ENCODE measurements around the gene MYADML2.
"Not testable (repeated sequence)": the region's sequence is repeated elsewhere in the genome, so short reads cannot be mapped to it uniquely, and the experiment has no call there.

Gene MYADML2
- 0 reads per million in 2 experiments for total RNA-seq

GRCh38 chr17:81947189-81947588 lies at the start of gene MYADML2:
TSS of gene MYADML2 (minus strand) at chr17:81947233. CDS start at chr17:81941741, 5,492 bp downstream.
- DNase-seq (ENCODE audit: low read depth), result no peak

GRCh38 chr17:81996232-81996756 lies 49.3 kb upstream of the MYADML2 start:
- DNase-seq (ENCODE audit: low read depth), result no peak

- DNase-seq (ENCODE audit: low read depth), result no peak
These were observed 48.6 kb upstream of the MYADML2 start for GRCh38 chr17:81995463-81996231.

GRCh38 chr17:81994593-81995462 lies 47.8 kb upstream of the MYADML2 start:
- no peak for DNase-seq (ENCODE audit: low read depth)

- DNase-seq (ENCODE audit: low read depth), result no peak
These were observed 46.9 kb upstream of the MYADML2 start for GRCh38 chr17:81993729-81994592.

GRCh38 chr17:81992306-81993102 lies 45.5 kb upstream of the MYADML2 start:
- no peak for DNase-seq (ENCODE audit: low read depth)

GRCh38 chr17:81991684-81992305 lies 44.8 kb upstream of the MYADML2 start:
- no peak for DNase-seq (ENCODE audit: low read depth)

- no peak for DNase-seq (ENCODE audit: low read depth)
These were observed 44.0 kb upstream of the MYADML2 start for GRCh38 chr17:81990836-81991683.

GRCh38 chr17:81987161-81987770 lies 40.2 kb upstream of the MYADML2 start:
- no peak for DNase-seq (ENCODE audit: low read depth)

GRCh38 chr17:81986606-81987005 lies 39.6 kb upstream of the MYADML2 start:
- no peak for DNase-seq (ENCODE audit: low read depth)

GRCh38 chr17:81984773-81985410 lies 37.9 kb upstream of the MYADML2 start:
- no peak for DNase-seq (ENCODE audit: low read depth)

GRCh38 chr17:81983639-81984373 lies 36.8 kb upstream of the MYADML2 start:
- DNase-seq (ENCODE audit: low read depth), result no peak

- DNase-seq (ENCODE audit: low read depth), result no peak
These were observed 36.1 kb upstream of the MYADML2 start for GRCh38 chr17:81983011-81983638.

- not testable (repeated sequence) for DNase-seq (ENCODE audit: low read depth)
These were observed 34.5 kb upstream of the MYADML2 start for GRCh38 chr17:81981511-81981910.

GRCh38 chr17:81980707-81981343 lies 33.8 kb upstream of the MYADML2 start:
- no peak for DNase-seq (ENCODE audit: low read depth)

- no peak for DNase-seq (ENCODE audit: low read depth)
These were observed 33.1 kb upstream of the MYADML2 start for GRCh38 chr17:81980122-81980521.

Measured in T follicular helper cell (primary cell).